ENCODE measurements around the gene ZNF415. TPM values are rescaled to one million over a fixed set of nuclear protein-coding genes. Genes with fewer than 3 reads are reported as not detected.

ZNF415 gene
- total and polyA plus RNA-seq, 9 of the 15 experiments (the other 6 are each of a cell fraction or from before 2014, with no cell fraction given), result 0.06 to 0.82 (median 0.14) TPM; not detected in 2

DNA sequence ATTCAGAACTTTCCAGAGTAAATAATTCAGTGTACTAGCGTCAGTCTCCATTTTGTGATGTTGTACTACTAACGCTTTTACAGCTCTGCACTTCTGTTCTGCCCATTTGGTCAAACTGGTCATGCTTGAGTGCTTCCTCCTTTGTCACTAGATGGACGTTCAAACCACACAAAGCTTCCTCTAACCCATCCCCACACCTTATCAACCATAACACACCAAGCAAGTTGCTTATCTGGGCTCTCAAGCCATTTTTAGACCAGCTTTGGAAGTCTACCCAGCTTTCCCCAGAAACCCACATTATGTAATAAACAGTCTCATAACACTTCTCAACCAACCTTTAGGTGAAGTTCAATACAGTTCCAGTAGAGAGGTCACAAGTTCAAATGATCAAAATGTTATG lies 28.4 kb upstream of the ZNF415 start (continued):
- TF ChIP-seq, protein P1, sequence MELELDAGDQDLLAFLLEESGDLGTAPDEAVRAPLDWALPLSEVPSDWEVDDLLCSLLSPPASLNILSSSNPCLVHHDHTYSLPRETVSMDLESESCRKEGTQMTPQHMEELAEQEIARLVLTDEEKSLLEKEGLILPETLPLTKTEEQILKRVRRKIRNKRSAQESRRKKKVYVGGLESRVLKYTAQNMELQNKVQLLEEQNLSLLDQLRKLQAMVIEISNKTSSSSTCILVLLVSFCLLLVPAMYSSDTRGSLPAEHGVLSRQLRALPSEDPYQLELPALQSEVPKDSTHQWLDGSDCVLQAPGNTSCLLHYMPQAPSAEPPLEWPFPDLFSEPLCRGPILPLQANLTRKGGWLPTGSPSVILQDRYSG (tag; conservative IDR thresholded peaks at IDR 0.05; ENCODE audit: low read depth), result no peak
- no peak for TF ChIP-seq YBX1 (IDR thresholded peaks at IDR 0.05)
- TF ChIP-seq, protein P2, sequence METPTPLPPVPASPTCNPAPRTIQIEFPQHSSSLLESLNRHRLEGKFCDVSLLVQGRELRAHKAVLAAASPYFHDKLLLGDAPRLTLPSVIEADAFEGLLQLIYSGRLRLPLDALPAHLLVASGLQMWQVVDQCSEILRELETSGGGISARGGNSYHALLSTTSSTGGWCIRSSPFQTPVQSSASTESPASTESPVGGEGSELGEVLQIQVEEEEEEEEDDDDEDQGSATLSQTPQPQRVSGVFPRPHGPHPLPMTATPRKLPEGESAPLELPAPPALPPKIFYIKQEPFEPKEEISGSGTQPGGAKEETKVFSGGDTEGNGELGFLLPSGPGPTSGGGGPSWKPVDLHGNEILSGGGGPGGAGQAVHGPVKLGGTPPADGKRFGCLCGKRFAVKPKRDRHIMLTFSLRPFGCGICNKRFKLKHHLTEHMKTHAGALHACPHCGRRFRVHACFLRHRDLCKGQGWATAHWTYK (CRISPR knock-in tag; IDR thresholded peaks at IDR 0.05), result no peak
- TF ChIP-seq ZNF23 (CRISPR knock-in tag; IDR thresholded peaks at IDR 0.05), result no peak
- TF ChIP-seq EWSR1 (IDR thresholded peaks at IDR 0.05; ENCODE audit: borderline replicate concordance, low read depth, partially characterized antibody), result no peak
- TF ChIP-seq GATAD2B (IDR thresholded peaks at IDR 0.05; ENCODE audit: borderline replicate concordance), result no peak
- TF ChIP-seq, protein P3, sequence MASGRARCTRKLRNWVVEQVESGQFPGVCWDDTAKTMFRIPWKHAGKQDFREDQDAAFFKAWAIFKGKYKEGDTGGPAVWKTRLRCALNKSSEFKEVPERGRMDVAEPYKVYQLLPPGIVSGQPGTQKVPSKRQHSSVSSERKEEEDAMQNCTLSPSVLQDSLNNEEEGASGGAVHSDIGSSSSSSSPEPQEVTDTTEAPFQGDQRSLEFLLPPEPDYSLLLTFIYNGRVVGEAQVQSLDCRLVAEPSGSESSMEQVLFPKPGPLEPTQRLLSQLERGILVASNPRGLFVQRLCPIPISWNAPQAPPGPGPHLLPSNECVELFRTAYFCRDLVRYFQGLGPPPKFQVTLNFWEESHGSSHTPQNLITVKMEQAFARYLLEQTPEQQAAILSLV (tag; IDR thresholded peaks at IDR 0.05), result no peak
- no peak for TF ChIP-seq PHTF2 (CRISPR knock-in tag; IDR thresholded peaks at IDR 0.05)
- peak; percentile 92 for TF ChIP-seq ZNF766 (CRISPR knock-in tag; conservative IDR thresholded peaks at IDR 0.05)
- TF ChIP-seq CBX3 (IDR thresholded peaks at IDR 0.05; ENCODE audit: borderline replicate concordance in 1 of 2, low read length in 2 of 2), result peak in 1 of 2 experiments; percentile 73; a peak in 1 of 3 replicates
- TF ChIP-seq, protein P4, sequence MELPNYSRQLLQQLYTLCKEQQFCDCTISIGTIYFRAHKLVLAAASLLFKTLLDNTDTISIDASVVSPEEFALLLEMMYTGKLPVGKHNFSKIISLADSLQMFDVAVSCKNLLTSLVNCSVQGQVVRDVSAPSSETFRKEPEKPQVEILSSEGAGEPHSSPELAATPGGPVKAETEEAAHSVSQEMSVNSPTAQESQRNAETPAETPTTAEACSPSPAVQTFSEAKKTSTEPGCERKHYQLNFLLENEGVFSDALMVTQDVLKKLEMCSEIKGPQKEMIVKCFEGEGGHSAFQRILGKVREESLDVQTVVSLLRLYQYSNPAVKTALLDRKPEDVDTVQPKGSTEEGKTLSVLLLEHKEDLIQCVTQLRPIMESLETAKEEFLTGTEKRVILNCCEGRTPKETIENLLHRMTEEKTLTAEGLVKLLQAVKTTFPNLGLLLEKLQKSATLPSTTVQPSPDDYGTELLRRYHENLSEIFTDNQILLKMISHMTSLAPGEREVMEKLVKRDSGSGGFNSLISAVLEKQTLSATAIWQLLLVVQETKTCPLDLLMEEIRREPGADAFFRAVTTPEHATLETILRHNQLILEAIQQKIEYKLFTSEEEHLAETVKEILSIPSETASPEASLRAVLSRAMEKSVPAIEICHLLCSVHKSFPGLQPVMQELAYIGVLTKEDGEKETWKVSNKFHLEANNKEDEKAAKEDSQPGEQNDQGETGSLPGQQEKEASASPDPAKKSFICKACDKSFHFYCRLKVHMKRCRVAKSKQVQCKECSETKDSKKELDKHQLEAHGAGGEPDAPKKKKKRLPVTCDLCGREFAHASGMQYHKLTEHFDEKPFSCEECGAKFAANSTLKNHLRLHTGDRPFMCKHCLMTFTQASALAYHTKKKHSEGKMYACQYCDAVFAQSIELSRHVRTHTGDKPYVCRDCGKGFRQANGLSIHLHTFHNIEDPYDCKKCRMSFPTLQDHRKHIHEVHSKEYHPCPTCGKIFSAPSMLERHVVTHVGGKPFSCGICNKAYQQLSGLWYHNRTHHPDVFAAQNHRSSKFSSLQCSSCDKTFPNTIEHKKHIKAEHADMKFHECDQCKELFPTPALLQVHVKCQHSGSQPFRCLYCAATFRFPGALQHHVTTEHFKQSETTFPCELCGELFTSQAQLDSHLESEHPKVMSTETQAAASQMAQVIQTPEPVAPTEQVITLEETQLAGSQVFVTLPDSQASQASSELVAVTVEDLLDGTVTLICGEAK (IDR thresholded peaks at IDR 0.05), result 0 out of 2 replicates have a peak, but pooled peaks have one; percentile 19
- TF ChIP-seq, protein P4 (CRISPR knock-in tag; IDR thresholded peaks at IDR 0.05), result no peak
- TF ChIP-seq, protein P5, sequence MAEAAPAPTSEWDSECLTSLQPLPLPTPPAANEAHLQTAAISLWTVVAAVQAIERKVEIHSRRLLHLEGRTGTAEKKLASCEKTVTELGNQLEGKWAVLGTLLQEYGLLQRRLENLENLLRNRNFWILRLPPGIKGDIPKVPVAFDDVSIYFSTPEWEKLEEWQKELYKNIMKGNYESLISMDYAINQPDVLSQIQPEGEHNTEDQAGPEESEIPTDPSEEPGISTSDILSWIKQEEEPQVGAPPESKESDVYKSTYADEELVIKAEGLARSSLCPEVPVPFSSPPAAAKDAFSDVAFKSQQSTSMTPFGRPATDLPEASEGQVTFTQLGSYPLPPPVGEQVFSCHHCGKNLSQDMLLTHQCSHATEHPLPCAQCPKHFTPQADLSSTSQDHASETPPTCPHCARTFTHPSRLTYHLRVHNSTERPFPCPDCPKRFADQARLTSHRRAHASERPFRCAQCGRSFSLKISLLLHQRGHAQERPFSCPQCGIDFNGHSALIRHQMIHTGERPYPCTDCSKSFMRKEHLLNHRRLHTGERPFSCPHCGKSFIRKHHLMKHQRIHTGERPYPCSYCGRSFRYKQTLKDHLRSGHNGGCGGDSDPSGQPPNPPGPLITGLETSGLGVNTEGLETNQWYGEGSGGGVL (CRISPR knock-in tag; IDR thresholded peaks at IDR 0.05), result no peak
- TF ChIP-seq SLC30A9 (CRISPR knock-in tag; IDR thresholded peaks at IDR 0.05), result no peak

All from K562 (cell line).